Liver (tissue), 9 donors: ENCODE results near the gene ZNF398. TPM values are rescaled to one million over a fixed set of nuclear protein-coding genes. Genes with fewer than 3 reads are reported as not detected.

Experiments used
- DNase-seq: peaks from one replicate; pipeline ENCODE4 v3.0.0-alpha.2; 2017; ENCODE audit warnings: low spot score
- H3K27ac ChIP-seq, 2 donors: one replicate each; pipeline ENCODE4 v1.7.0; 2013; ENCODE audit warnings: inconsistent platforms in 2 of 2, low read length in 2 of 2, control low read depth in 1 of 2, low read depth in 1 of 2, mild to moderate bottlenecking in 1 of 2
- H3K27me3 ChIP-seq, 4 donors: one replicate each; pipeline versions ENCODE4 v1.6.1 to v1.7.0; 2013; ENCODE audit warnings: low read length in 3 of 4, inconsistent platforms in 1 of 4, mild to moderate bottlenecking in 1 of 4, moderate library complexity in 1 of 4; ENCODE audit not compliant: control insufficient read depth in 4 of 4, insufficient read depth in 4 of 4
- H3K36me3 ChIP-seq, 4 donors: one replicate each; pipeline versions ENCODE4 v1.6.1 to v1.7.0; 2013; ENCODE audit warnings: low read length in 3 of 4, mild to moderate bottlenecking in 3 of 4, low read depth in 1 of 4, moderate library complexity in 1 of 4; ENCODE audit not compliant: control insufficient read depth in 4 of 4, insufficient read depth in 3 of 4
- H3K4me1 ChIP-seq, 4 donors: one replicate each; pipeline versions ENCODE4 v1.6.1 to v1.7.0; 2013; ENCODE audit warnings: low read length in 3 of 4, mild to moderate bottlenecking in 3 of 4, moderate library complexity in 1 of 4; ENCODE audit not compliant: control insufficient read depth in 4 of 4, insufficient read depth in 4 of 4
- H3K4me3 ChIP-seq, 3 donors: one replicate each; pipeline versions ENCODE4 v1.6.1 to v1.7.0; 2013; ENCODE audit warnings: low read length in 3 of 3, control low read depth in 1 of 3, low read depth in 1 of 3, mild to moderate bottlenecking in 1 of 3
- H3K9ac ChIP-seq, 2 donors: one replicate each; pipeline ENCODE4 v1.7.0; 2013; ENCODE audit warnings: low read length in 2 of 2, mild to moderate bottlenecking in 2 of 2, moderate library complexity in 2 of 2, control low read depth in 1 of 2, low read depth in 1 of 2
- H3K9me3 ChIP-seq, 4 donors: one replicate each; pipeline versions ENCODE4 v1.6.1 to v1.7.0; 2013; ENCODE audit warnings: low read length in 3 of 4; ENCODE audit not compliant: control insufficient read depth in 4 of 4
- ATF3 ChIP-seq: IDR thresholded peaks from 2 replicates; pipeline ENCODE4 v1.6.1; 2016; ENCODE audit warnings: antibody characterized with exemption
- CTCF ChIP-seq: fragments of 150-350 bp; IDR thresholded peaks from 2 replicates; pipeline ENCODE4 v1.5.1; 2017; ENCODE audit warnings: improper control_type of control experiment, low read depth, low read length; ENCODE audit not compliant: missing input control
- EGR1 ChIP-seq, 2 donors: IDR thresholded peaks; 2 replicates each; pipeline ENCODE4 v1.6.1; 2016 to 2018; ENCODE audit warnings: antibody characterized with exemption in 2 of 2, low read depth in 2 of 2
- FOXA1 ChIP-seq: IDR thresholded peaks from 2 replicates; pipeline ENCODE4 v1.6.1; 2016; ENCODE audit warnings: antibody characterized with exemption
- FOXA2 ChIP-seq: IDR thresholded peaks from 2 replicates; pipeline ENCODE4 v1.6.1; 2016; ENCODE audit warnings: antibody characterized with exemption
- GABPA ChIP-seq, 2 donors: IDR thresholded peaks in 1 of 2; conservative IDR thresholded peaks in 1 of 2; 2 replicates each; pipeline ENCODE4 v1.6.1; 2016; ENCODE audit warnings: antibody characterized with exemption in 2 of 2, mild to moderate bottlenecking in 1 of 2, moderate library complexity in 1 of 2
- HNF4A ChIP-seq, 2 donors: conservative IDR thresholded peaks; 2 replicates each; pipeline ENCODE4 v1.6.1; 2016; ENCODE audit warnings: antibody characterized with exemption in 2 of 2, mild to moderate bottlenecking in 2 of 2
- HNF4G ChIP-seq: IDR thresholded peaks from 2 replicates; pipeline ENCODE4 v1.6.1; 2016; ENCODE audit warnings: antibody characterized with exemption
- JUND ChIP-seq, 2 donors: IDR thresholded peaks; 2 replicates each; pipeline ENCODE4 v1.6.1; 2016; ENCODE audit warnings: antibody characterized with exemption in 2 of 2
- MAX ChIP-seq: IDR thresholded peaks from 2 replicates; pipeline ENCODE4 v1.6.1; 2016; ENCODE audit warnings: antibody characterized with exemption
- NR2F2 ChIP-seq: IDR thresholded peaks from 2 replicates; pipeline ENCODE4 v1.6.1; 2016; ENCODE audit warnings: antibody characterized with exemption
- RAD21 ChIP-seq, 2 donors: IDR thresholded peaks; 2 replicates each; pipeline ENCODE4 v1.6.1; 2016; ENCODE audit warnings: antibody characterized with exemption in 2 of 2, mild to moderate bottlenecking in 2 of 2
- REST ChIP-seq: IDR thresholded peaks from 2 replicates; pipeline ENCODE4 v1.6.1; 2016; ENCODE audit warnings: antibody characterized with exemption, mild to moderate bottlenecking
- RXRA ChIP-seq, 2 donors: IDR thresholded peaks; 2 replicates each; pipeline ENCODE4 v1.6.1; 2017 to 2018; ENCODE audit warnings: antibody characterized with exemption in 2 of 2, mild to moderate bottlenecking in 1 of 2
- SP1 ChIP-seq: IDR thresholded peaks from 2 replicates; pipeline ENCODE4 v1.6.1; 2018; ENCODE audit warnings: antibody characterized with exemption, mild to moderate bottlenecking
- TAF1 ChIP-seq: conservative IDR thresholded peaks from 2 replicates; pipeline ENCODE4 v1.6.1; 2016; ENCODE audit warnings: antibody characterized with exemption, mild to moderate bottlenecking
- YY1 ChIP-seq: IDR thresholded peaks from 2 replicates; pipeline ENCODE4 v1.6.1; 2016; ENCODE audit warnings: antibody characterized with exemption, mild to moderate bottlenecking
- ZBTB33 ChIP-seq: IDR thresholded peaks from 2 replicates; pipeline ENCODE4 v1.6.1; 2016; ENCODE audit warnings: antibody characterized with exemption
- WGBS: extraction: QIAGEN DNeasy Blood & Tissue Kit; methylation state at CpG from one replicate; pipeline ENCODE4 v1.1.7; 2013; 5-methylcytosine and 5-hydroxymethylcytosine counted together
- polyA plus RNA-seq, 2 donors: library from polyadenylated mRNA; stranded (reverse) in 1 of 2; unstranded in 1 of 2; fragments of 200-250 nt in 1 of 2; fragments of >200 nt in 1 of 2; fragmentation: Nextera tagmentation in 1 of 2; extraction: Ambion mirVana in 1 of 2; gene quantifications; one replicate each; pipeline versions ENCODE4 v1.2.1 to v1.2.3, GENCODE V29; 2013 to 2015
- total RNA-seq, 2 donors: library from RNA; depleted of rRNA; stranded (reverse); fragments of >200 nt; gene quantifications; one replicate each; pipeline ENCODE4 v1.2.3, GENCODE V29; 2014
- donor health status: healthy.
- donor health status: healthy.
- donor health status: healthy.
- donor health status: healthy.
- donor health status: healthy.

The ZNF398 gene
- total and polyA plus RNA-seq, 4 donors: 1.5 to 7.8 (median 4.5) TPM

GRCh38 chr7:149217570-149217969, 70.3 kb downstream of the ZNF398 start:
- Histone ChIP-seq H3K4me1 (no peaks in the 10 kb centered on the region), H3K9ac (no peak overlapping the region), H3K4me3 (no peak overlapping the region), H3K9me3 (no peaks in the 10 kb centered on the region), H3K36me3 (peaks cover 12 to 83% (median 52%) of the 10 kb centered on the region in 4 donors), H3K27me3 (no peaks in the 10 kb centered on the region), H3K27ac (no peak overlapping the region)
- DNase-seq: no peak
- no peak for TF ChIP-seq REST
- no peak for TF ChIP-seq GABPA (IDR thresholded peaks at IDR 0.05 in 1 of 2, conservative IDR thresholded peaks at IDR 0.05 in 1 of 2)
- TF ChIP-seq ATF3: no peak
- TF ChIP-seq SP1: no peak
- TF ChIP-seq FOXA2: no peak
- TF ChIP-seq RAD21 (IDR thresholded peaks at IDR 0.05): no peak
- TF ChIP-seq RXRA (IDR thresholded peaks at IDR 0.05): no peak
- no peak for TF ChIP-seq ZBTB33
- no peak for TF ChIP-seq NR2F2
- TF ChIP-seq YY1: no peak
- TF ChIP-seq MAX: no peak
- no peak for TF ChIP-seq HNF4A (conservative IDR thresholded peaks at IDR 0.05)
- TF ChIP-seq CTCF: no peak
- no peak for TF ChIP-seq EGR1 (IDR thresholded peaks at IDR 0.05; ENCODE audit: low read depth in 2 of 2)
- TF ChIP-seq JUND (IDR thresholded peaks at IDR 0.05): no peak
- no peak for TF ChIP-seq TAF1
- TF ChIP-seq HNF4G: no peak
- no peak for TF ChIP-seq FOXA1
- 94% methylated on average over 6 of the region's 6 CpGs for WGBS
